Lower leg skin (tissue), 4 donors: Measurements from ENCODE around the gene P2RY8. TPM values are rescaled to one million over a fixed set of nuclear protein-coding genes. Genes with fewer than 3 reads are reported as not detected.

Experiments
- DNase-seq, 2 donors: peaks; one replicate each; pipeline ENCODE4 v3.0.0-alpha.2; 2019; ENCODE audit warnings: low spot score in 2 of 2
- H3K4me3 ChIP-seq: fragments of 200-600 bp; sonication (generic); 2 replicates; pipeline ENCODE4 v1.5.1; 2017; ENCODE audit warnings: mild to moderate bottlenecking, low read depth; ENCODE audit not compliant: poor library complexity, severe bottlenecking
- CTCF ChIP-seq, 3 donors: fragments of 450-650 bp; IDR thresholded peaks; one replicate each; pipeline ENCODE4 v1.5.1; 2016; ENCODE audit warnings: antibody characterized with exemption in 3 of 3, mild to moderate bottlenecking in 3 of 3, moderate library complexity in 2 of 3
- POLR2A ChIP-seq, 2 donors: fragments of 450-650 bp; IDR thresholded peaks; one replicate each; pipeline ENCODE4 v1.6.1; 2016 to 2017; ENCODE audit warnings: antibody characterized with exemption in 2 of 2, mild to moderate bottlenecking in 1 of 2, moderate library complexity in 1 of 2
- WGBS, 2 donors: methylation state at CpG; one replicate each; pipeline ENCODE4 v1.1.5; 2018; 5-methylcytosine and 5-hydroxymethylcytosine counted together
- intact Hi-C: fragments of 100-400 bp; cut with DNase I; formaldehyde crosslinking; loops from one replicate; pipeline ENCODE4 v1.15.0; 2023; ENCODE audit warnings: low total_unique reads
- total RNA-seq, 4 donors: library from RNA; depleted of rRNA; stranded (reverse); fragments of >200 nt; gene quantifications; one replicate each; pipeline ENCODE4 v1.1.0, GENCODE V29; 2016

The P2RY8 gene
- total RNA-seq, 4 donors from 2014 or later: 0.08 to 0.81 (median 0.48) TPM

GRCh38 chrX:1464971-1465285 is 72.1 kb downstream of the P2RY8 start:
- H3K4me3 ChIP-seq: no peak overlapping the region
- intact Hi-C loops: no loop called here
- TF ChIP-seq CTCF (IDR thresholded peaks at IDR 0.05) (no peak), POLR2A (IDR thresholded peaks at IDR 0.05) (no peak)
- 60 to 68% methylated on average over 12 of the region's 12 CpGs for WGBS, 2 donors
- no peak for DNase-seq

DNA sequence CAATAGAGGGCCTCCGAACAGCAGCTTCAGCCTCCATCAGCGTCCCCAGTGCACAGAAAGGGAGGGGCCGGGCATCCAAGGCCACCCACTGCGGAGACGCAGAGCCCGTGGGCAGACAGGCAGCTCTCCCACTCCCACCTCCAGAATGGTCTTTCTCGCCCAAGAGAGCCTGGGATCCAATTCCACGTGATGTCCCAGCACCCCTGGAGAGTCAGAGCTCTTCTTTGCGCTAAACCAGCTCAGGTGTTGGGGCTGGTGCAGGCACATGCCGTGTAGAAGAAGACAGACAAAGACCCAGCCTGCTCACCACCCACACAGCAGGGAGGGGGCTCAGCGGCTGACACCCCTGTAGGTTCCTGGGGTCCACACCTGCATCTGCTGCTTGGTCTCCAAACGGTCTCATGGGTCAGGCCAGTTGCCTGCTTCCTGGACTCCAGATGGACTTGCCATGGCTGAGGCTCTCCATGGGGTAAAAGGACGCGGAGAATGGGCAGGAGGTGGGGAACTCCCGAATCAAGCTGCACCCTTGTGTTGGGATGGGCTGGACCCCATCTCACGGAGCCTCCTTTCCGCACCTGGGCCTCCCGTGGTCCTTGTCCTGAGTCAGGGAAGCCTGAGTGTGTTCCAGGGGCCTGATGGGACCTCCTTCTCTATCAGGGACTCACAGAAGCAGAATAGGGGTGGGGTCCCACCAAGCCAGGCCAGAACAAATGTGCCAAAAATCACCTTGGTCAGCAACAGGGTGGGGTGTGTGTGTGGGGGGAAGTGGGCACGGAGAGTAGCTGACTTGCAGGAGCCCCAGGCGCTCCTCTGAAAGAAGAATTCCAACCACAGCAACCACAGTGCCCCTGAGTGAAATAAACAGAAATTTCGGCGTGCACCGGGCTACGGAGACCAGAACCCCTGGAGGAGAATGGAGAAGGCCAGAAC is 72.7 kb downstream of the P2RY8 start:
- peak in 1 of 2 donors; percentile 81 for DNase-seq
- intact Hi-C loops: no loop called here
- WGBS, 2 donors: 75 to 78% methylated on average over 22 to 24 of the region's 24 CpGs
- no peak for TF ChIP-seq POLR2A (IDR thresholded peaks at IDR 0.05)
- no peak for TF ChIP-seq CTCF (IDR thresholded peaks at IDR 0.05)
- H3K4me3 ChIP-seq: no peak overlapping the region

- DNase-seq: peak in 1 of 2 donors; percentile 46
- TF ChIP-seq POLR2A (IDR thresholded peaks at IDR 0.05) (no peak), CTCF (IDR thresholded peaks at IDR 0.05) (no peak)
- 85 to 87% methylated on average over 5 of the region's 5 CpGs for WGBS, 2 donors
- intact Hi-C loops: no loop called here
- no peak overlapping the region for H3K4me3 ChIP-seq
These were observed 73.4 kb downstream of the P2RY8 start for GRCh38 chrX:1463581-1463980.

DNA sequence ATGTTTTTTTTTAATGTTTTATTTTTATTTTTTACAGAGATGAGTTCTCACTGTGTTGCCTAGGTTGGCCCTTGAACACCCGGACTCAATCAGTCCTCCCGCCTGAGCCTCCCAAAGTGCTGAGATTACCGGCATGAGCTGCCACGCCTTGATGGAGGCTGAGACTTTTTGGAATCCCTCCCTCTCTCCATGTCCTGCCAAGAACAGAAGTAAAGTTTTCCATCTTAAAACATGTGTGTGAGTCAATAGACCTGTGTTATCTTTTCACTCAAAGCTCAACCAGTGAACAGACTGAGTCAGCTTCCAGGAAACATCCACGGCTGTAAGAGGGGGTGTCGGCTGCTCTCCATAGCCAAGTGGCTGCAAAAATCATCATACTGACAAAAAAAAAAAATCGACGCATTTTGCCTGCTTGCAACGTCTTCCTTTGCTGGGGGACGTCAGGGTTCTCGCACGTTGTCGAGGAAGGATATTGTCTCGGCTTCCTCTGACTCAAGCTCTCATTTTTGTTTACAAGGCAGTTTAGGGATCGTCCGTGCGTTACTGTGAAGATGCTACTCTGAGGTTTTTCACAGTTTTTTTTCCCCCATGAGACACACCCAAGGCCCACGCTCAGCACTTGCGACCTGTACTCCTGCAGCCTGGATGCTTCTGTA is 74.3 kb downstream of the P2RY8 start:
- DNase-seq: peak in 1 of 2 donors; percentile 70
- WGBS, 2 donors: 62 to 65% methylated on average over 19 of the region's 19 CpGs
- TF ChIP-seq POLR2A (IDR thresholded peaks at IDR 0.05) (no peak), CTCF (IDR thresholded peaks at IDR 0.05) (no peak)
- intact Hi-C loops: no loop called here
- no peak overlapping the region for H3K4me3 ChIP-seq

DNA sequence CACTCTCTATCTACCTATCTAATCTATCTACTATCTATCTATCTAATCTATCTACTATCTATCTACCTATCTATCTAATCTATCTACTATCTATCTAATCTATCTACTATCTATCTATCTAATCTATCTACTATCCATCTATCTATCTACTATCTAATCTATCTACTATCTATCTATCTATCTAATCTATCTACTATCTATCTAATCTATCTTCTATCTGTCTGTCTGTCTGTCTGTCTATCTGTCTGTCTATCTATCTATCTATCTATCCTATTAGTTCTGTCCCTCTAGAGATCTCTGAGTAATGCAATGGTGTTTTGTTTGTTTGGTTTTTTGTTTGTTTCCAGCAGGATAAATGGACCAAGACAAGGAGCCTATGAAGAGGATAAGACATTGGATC is 74.9 kb downstream of the P2RY8 start:
- no peak for DNase-seq
- TF ChIP-seq CTCF (IDR thresholded peaks at IDR 0.05) (no peak), POLR2A (IDR thresholded peaks at IDR 0.05) (no peak)
- H3K4me3 ChIP-seq: no peak overlapping the region
- intact Hi-C loops: no loop called here
